WTC11 (cell line): ENCODE measurements around the gene NUDT15. TPM values are rescaled to one million over a fixed set of nuclear protein-coding genes. Genes with fewer than 3 reads are reported as not detected.

Source experiments
- ATAC-seq: fragments of 200-7000 bp; cut with Tn5 transposase; 2 replicates; pipeline ENCODE4 v1.10.0; 2021; ENCODE audit warnings: mild to moderate bottlenecking, moderate library complexity
- CTCF ChIA-PET: fragments of 300-600 bp; sonication (Branson Sonifier 250); formaldehyde crosslinking; loops from one replicate; lab custom pipeline; 2021; ENCODE audit warnings: antibody characterized with exemption; lab: Charles Lee
- POLR2A ChIA-PET: fragments of 350-600 bp; sonication (Branson Sonifier 250); formaldehyde crosslinking; loops from one replicate; lab custom pipeline; 2021; ENCODE audit warnings: antibody characterized with exemption; lab: Charles Lee
- DNase-seq: peaks from one replicate; pipeline ENCODE4 v3.0.0; 2021; ENCODE audit warnings: low spot score
- H3K27ac Mint-ChIP-seq: 2 replicates; pipeline ENCODE4 v1.8.0; 2021; ENCODE audit warnings: mixed read lengths
- H3K27me3 Mint-ChIP-seq: 2 replicates; pipeline ENCODE4 v1.8.0; 2021; ENCODE audit warnings: low read depth, mild to moderate bottlenecking, moderate library complexity, mixed read lengths
- H3K36me3 Mint-ChIP-seq: 2 replicates; pipeline ENCODE4 v1.8.0; 2021; ENCODE audit warnings: mixed read lengths
- H3K4me1 Mint-ChIP-seq: 2 replicates; pipeline ENCODE4 v1.8.0; 2022; ENCODE audit warnings: mixed read lengths
- H3K4me3 Mint-ChIP-seq: 2 replicates; pipeline ENCODE4 v1.8.0; 2021; ENCODE audit warnings: mild to moderate bottlenecking, moderate library complexity, mixed read lengths
- H3K9me3 Mint-ChIP-seq: 2 replicates; pipeline ENCODE4 v1.8.0; 2021; ENCODE audit warnings: mixed read lengths
- CREB1 ChIP-seq: sonication (generic); formaldehyde crosslinking; IDR thresholded peaks from 2 replicates; pipeline ENCODE4 v1.8.0; 2023; ENCODE audit warnings: mild to moderate bottlenecking, missing genetic modification reagents
- CREM ChIP-seq: sonication (generic); formaldehyde crosslinking; IDR thresholded peaks from 2 replicates; pipeline ENCODE4 v1.8.1; 2022; ENCODE audit warnings: mild to moderate bottlenecking, missing genetic modification reagents, moderate library complexity
- ESRRA ChIP-seq: sonication (generic); formaldehyde crosslinking; IDR thresholded peaks from 2 replicates; pipeline ENCODE4 v1.8.1; 2022; ENCODE audit warnings: mild to moderate bottlenecking, missing genetic modification reagents, borderline replicate concordance
- FOXJ3 ChIP-seq: sonication (generic); formaldehyde crosslinking; IDR thresholded peaks from 2 replicates; pipeline ENCODE4 v1.9.0; 2021; ENCODE audit warnings: missing genetic modification reagents, mild to moderate bottlenecking, borderline replicate concordance
- GABPB1 ChIP-seq: sonication (generic); formaldehyde crosslinking; IDR thresholded peaks from 2 replicates; pipeline ENCODE4 v1.8.1; 2023; ENCODE audit warnings: mild to moderate bottlenecking, missing genetic modification reagents
- HMGA2 ChIP-seq: fragments of 250-450 bp; sonication (Bioruptor Pico); IDR thresholded peaks from 2 replicates; pipeline ENCODE4 v1.4.0; 2021; ENCODE audit warnings: mild to moderate bottlenecking, moderate library complexity
- MXD4 ChIP-seq: fragments of 250-450 bp; sonication (Bioruptor Pico); IDR thresholded peaks from 2 replicates; pipeline ENCODE4 v1.8.0; 2021; ENCODE audit warnings: mild to moderate bottlenecking, moderate library complexity, borderline replicate concordance
- NFE2L1 ChIP-seq: sonication (generic); formaldehyde crosslinking; IDR thresholded peaks from 2 replicates; pipeline ENCODE4 v1.8.1; 2023; ENCODE audit warnings: missing genetic modification reagents
- NFYB ChIP-seq: sonication (generic); formaldehyde crosslinking; conservative IDR thresholded peaks from 2 replicates; pipeline ENCODE4 v1.8.0; 2022; ENCODE audit warnings: low read depth, missing genetic modification reagents
- NR2C2 ChIP-seq: sonication (generic); formaldehyde crosslinking; IDR thresholded peaks from 2 replicates; pipeline ENCODE4 v1.8.0; 2022; ENCODE audit warnings: mild to moderate bottlenecking, missing genetic modification reagents
- PRRX2 ChIP-seq: fragments of 250-450 bp; sonication (Bioruptor Pico); IDR thresholded peaks from 2 replicates; pipeline ENCODE4 v1.8.0; 2021; ENCODE audit warnings: mild to moderate bottlenecking
- ZBTB21 ChIP-seq: sonication (generic); formaldehyde crosslinking; IDR thresholded peaks from 2 replicates; pipeline ENCODE4 v1.8.1; 2023; ENCODE audit warnings: mild to moderate bottlenecking, missing genetic modification reagents, borderline replicate concordance
- ZNF138 ChIP-seq: sonication (generic); formaldehyde crosslinking; conservative IDR thresholded peaks from 2 replicates; pipeline ENCODE4 v1.8.1; 2022; ENCODE audit warnings: mild to moderate bottlenecking, moderate library complexity, missing genetic modification reagents
- ZNF396 ChIP-seq: fragments of 250-450 bp; sonication (Bioruptor Pico); IDR thresholded peaks from 2 replicates; pipeline ENCODE4 v1.8.0; 2021; ENCODE audit warnings: mild to moderate bottlenecking, moderate library complexity, borderline replicate concordance
- ZNF416 ChIP-seq: fragments of 250-450 bp; sonication (Bioruptor Pico); IDR thresholded peaks from 2 replicates; pipeline ENCODE4 v1.9.0; 2021; ENCODE audit warnings: mild to moderate bottlenecking, inconsistent platforms
- total RNA-seq: library from RNA; stranded (reverse); gene quantifications from 3 replicates; pipeline ENCODE4 v1.2.3, GENCODE V29; 2021
- TF ChIP-seq, protein P1 (sequence below): sonication (generic); formaldehyde crosslinking; IDR thresholded peaks from 2 replicates; pipeline ENCODE4 v1.8.1; 2023; ENCODE audit warnings: mild to moderate bottlenecking, missing genetic modification reagents, moderate library complexity
- TF ChIP-seq, protein P2 (sequence below): sonication (generic); formaldehyde crosslinking; IDR thresholded peaks from 2 replicates; pipeline ENCODE4 v1.8.1; 2023; ENCODE audit warnings: mild to moderate bottlenecking, missing genetic modification reagents
- TF ChIP-seq, protein P3 (sequence below): sonication (generic); formaldehyde crosslinking; IDR thresholded peaks from 2 replicates; pipeline ENCODE4 v1.8.0; 2023; ENCODE audit warnings: missing genetic modification reagents
- TF ChIP-seq, protein P4 (sequence below): sonication (generic); formaldehyde crosslinking; conservative IDR thresholded peaks from 2 replicates; pipeline ENCODE4 v1.8.1; 2023; ENCODE audit warnings: mild to moderate bottlenecking, low read depth, missing genetic modification reagents, moderate library complexity
- TF ChIP-seq, protein P5 (sequence below): sonication (generic); formaldehyde crosslinking; IDR thresholded peaks from 2 replicates; pipeline ENCODE4 v1.8.1; 2023; ENCODE audit warnings: mild to moderate bottlenecking, missing genetic modification reagents, borderline replicate concordance
- TF ChIP-seq, protein P6 (sequence below): sonication (generic); formaldehyde crosslinking; IDR thresholded peaks from 2 replicates; pipeline ENCODE4 v1.8.1; 2022; ENCODE audit warnings: mild to moderate bottlenecking, missing genetic modification reagents, moderate library complexity, borderline replicate concordance
- TF ChIP-seq, protein P7 (sequence below): fragments of 250-450 bp; sonication (Bioruptor Pico); IDR thresholded peaks from 2 replicates; pipeline ENCODE4 v1.9.0; 2021; ENCODE audit warnings: moderate library complexity, mild to moderate bottlenecking, inconsistent platforms, borderline replicate concordance
- TF ChIP-seq, protein P8 (sequence below): sonication (generic); formaldehyde crosslinking; IDR thresholded peaks from 2 replicates; pipeline ENCODE4 v1.8.0; 2022; ENCODE audit warnings: mild to moderate bottlenecking, missing genetic modification reagents

The NUDT15 gene
- total RNA-seq, 1 experiment from 2014 or later, result 48.8 TPM

DNA sequence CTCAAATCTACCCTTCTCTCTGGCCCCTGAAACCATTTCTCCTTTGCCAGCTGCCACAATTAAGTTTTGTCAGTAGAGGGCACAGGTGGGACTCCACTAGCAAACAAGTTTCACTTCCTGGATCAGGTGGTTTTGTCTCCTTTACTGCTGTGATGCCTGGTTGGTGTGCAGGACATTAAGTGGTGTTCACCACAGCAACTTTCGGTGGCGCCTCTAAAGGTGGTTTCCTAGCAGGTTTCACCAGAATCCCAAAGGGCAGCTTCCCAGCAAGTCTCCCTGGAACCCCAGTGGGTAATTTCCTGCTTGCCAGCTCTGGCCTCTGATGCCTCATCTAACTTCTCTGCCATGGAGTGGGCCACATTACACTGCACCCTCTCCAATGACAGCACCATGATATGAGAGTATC lies 40.7 kb downstream of the NUDT15 start:
- Mint-ChIP-seq H3K4me3 (no peak overlapping the region), H3K27me3 (no peaks in the 10 kb centered on the region), H3K4me1 (no peaks in the 10 kb centered on the region), H3K9me3 (peaks cover 28% of the 10 kb centered on the region), H3K27ac (no peak overlapping the region), H3K36me3 (peaks cover 85% of the 10 kb centered on the region)
- CTCF ChIA-PET, result no interaction called here
- POLR2A ChIA-PET, result no interaction called here
- TF ChIP-seq, protein P1, sequence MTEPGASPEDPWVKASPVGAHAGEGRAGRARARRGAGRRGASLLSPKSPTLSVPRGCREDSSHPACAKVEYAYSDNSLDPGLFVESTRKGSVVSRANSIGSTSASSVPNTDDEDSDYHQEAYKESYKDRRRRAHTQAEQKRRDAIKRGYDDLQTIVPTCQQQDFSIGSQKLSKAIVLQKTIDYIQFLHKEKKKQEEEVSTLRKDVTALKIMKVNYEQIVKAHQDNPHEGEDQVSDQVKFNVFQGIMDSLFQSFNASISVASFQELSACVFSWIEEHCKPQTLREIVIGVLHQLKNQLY (CRISPR knock-in tag), result no peak
- no peak for TF ChIP-seq HMGA2 (CRISPR knock-in tag)
- TF ChIP-seq, protein P2, sequence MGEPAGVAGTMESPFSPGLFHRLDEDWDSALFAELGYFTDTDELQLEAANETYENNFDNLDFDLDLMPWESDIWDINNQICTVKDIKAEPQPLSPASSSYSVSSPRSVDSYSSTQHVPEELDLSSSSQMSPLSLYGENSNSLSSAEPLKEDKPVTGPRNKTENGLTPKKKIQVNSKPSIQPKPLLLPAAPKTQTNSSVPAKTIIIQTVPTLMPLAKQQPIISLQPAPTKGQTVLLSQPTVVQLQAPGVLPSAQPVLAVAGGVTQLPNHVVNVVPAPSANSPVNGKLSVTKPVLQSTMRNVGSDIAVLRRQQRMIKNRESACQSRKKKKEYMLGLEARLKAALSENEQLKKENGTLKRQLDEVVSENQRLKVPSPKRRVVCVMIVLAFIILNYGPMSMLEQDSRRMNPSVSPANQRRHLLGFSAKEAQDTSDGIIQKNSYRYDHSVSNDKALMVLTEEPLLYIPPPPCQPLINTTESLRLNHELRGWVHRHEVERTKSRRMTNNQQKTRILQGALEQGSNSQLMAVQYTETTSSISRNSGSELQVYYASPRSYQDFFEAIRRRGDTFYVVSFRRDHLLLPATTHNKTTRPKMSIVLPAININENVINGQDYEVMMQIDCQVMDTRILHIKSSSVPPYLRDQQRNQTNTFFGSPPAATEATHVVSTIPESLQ, result no peak
- no peak for TF ChIP-seq CREB1 (CRISPR knock-in tag)
- TF ChIP-seq ZBTB21 (CRISPR knock-in tag), result no peak
- TF ChIP-seq, protein P3, sequence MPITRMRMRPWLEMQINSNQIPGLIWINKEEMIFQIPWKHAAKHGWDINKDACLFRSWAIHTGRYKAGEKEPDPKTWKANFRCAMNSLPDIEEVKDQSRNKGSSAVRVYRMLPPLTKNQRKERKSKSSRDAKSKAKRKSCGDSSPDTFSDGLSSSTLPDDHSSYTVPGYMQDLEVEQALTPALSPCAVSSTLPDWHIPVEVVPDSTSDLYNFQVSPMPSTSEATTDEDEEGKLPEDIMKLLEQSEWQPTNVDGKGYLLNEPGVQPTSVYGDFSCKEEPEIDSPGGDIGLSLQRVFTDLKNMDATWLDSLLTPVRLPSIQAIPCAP (CRISPR knock-in tag), result no peak
- ATAC-seq, result peak; percentile 58
- DNase-seq, result no peak

DNA sequence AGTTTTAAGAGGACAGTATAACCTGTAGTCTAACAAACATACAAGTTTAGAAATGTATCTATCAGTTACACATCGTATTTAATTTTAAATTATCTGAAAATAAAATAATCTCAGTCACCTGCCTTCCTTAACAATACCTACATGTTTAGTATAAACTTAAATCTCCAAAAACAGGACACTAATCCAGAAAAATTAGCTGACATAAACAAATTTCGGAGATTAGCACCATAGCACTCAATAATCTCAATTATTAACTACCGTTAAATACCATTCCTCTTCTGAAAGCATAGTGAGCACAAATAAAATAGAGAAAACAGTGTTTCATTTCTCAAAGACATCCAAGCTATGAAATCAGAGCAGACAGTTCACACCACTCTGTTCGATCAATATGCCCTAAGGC lies 44.2 kb downstream of the NUDT15 start:
- ATAC-seq, result no peak
- TF ChIP-seq, protein P4, sequence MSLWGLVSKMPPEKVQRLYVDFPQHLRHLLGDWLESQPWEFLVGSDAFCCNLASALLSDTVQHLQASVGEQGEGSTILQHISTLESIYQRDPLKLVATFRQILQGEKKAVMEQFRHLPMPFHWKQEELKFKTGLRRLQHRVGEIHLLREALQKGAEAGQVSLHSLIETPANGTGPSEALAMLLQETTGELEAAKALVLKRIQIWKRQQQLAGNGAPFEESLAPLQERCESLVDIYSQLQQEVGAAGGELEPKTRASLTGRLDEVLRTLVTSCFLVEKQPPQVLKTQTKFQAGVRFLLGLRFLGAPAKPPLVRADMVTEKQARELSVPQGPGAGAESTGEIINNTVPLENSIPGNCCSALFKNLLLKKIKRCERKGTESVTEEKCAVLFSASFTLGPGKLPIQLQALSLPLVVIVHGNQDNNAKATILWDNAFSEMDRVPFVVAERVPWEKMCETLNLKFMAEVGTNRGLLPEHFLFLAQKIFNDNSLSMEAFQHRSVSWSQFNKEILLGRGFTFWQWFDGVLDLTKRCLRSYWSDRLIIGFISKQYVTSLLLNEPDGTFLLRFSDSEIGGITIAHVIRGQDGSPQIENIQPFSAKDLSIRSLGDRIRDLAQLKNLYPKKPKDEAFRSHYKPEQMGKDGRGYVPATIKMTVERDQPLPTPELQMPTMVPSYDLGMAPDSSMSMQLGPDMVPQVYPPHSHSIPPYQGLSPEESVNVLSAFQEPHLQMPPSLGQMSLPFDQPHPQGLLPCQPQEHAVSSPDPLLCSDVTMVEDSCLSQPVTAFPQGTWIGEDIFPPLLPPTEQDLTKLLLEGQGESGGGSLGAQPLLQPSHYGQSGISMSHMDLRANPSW (CRISPR knock-in tag), result no peak
- TF ChIP-seq ZNF138 (CRISPR knock-in tag) (no peak), PRRX2 (CRISPR knock-in tag) (no peak), ZNF396 (CRISPR knock-in tag) (no peak), NFE2L1 (CRISPR knock-in tag) (no peak), CREM (CRISPR knock-in tag) (no peak), NFYB (CRISPR knock-in tag) (no peak), FOXJ3 (CRISPR knock-in tag) (no peak), GABPB1 (CRISPR knock-in tag) (no peak), ESRRA (no peak), MXD4 (no peak), NR2C2 (CRISPR knock-in tag) (no peak), ZNF416 (CRISPR knock-in tag) (no peak)
- TF ChIP-seq, protein P5, sequence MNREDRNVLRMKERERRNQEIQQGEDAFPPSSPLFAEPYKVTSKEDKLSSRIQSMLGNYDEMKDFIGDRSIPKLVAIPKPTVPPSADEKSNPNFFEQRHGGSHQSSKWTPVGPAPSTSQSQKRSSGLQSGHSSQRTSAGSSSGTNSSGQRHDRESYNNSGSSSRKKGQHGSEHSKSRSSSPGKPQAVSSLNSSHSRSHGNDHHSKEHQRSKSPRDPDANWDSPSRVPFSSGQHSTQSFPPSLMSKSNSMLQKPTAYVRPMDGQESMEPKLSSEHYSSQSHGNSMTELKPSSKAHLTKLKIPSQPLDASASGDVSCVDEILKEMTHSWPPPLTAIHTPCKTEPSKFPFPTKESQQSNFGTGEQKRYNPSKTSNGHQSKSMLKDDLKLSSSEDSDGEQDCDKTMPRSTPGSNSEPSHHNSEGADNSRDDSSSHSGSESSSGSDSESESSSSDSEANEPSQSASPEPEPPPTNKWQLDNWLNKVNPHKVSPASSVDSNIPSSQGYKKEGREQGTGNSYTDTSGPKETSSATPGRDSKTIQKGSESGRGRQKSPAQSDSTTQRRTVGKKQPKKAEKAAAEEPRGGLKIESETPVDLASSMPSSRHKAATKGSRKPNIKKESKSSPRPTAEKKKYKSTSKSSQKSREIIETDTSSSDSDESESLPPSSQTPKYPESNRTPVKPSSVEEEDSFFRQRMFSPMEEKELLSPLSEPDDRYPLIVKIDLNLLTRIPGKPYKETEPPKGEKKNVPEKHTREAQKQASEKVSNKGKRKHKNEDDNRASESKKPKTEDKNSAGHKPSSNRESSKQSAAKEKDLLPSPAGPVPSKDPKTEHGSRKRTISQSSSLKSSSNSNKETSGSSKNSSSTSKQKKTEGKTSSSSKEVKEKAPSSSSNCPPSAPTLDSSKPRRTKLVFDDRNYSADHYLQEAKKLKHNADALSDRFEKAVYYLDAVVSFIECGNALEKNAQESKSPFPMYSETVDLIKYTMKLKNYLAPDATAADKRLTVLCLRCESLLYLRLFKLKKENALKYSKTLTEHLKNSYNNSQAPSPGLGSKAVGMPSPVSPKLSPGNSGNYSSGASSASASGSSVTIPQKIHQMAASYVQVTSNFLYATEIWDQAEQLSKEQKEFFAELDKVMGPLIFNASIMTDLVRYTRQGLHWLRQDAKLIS, result no peak
- TF ChIP-seq, protein P6, sequence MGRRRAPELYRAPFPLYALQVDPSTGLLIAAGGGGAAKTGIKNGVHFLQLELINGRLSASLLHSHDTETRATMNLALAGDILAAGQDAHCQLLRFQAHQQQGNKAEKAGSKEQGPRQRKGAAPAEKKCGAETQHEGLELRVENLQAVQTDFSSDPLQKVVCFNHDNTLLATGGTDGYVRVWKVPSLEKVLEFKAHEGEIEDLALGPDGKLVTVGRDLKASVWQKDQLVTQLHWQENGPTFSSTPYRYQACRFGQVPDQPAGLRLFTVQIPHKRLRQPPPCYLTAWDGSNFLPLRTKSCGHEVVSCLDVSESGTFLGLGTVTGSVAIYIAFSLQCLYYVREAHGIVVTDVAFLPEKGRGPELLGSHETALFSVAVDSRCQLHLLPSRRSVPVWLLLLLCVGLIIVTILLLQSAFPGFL (CRISPR knock-in tag), result no peak
- TF ChIP-seq, protein P7, sequence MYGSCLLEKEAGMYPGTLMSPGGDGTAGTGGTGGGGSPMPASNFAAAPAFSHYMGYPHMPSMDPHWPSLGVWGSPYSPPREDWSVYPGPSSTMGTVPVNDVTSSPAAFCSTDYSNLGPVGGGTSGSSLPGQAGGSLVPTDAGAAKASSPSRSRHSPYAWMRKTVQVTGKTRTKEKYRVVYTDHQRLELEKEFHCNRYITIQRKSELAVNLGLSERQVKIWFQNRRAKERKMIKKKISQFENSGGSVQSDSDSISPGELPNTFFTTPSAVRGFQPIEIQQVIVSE, result no peak
- TF ChIP-seq, protein P8, sequence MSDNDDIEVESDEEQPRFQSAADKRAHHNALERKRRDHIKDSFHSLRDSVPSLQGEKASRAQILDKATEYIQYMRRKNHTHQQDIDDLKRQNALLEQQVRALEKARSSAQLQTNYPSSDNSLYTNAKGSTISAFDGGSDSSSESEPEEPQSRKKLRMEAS (CRISPR knock-in tag), result no peak
- TF ChIP-seq, protein P1 (CRISPR knock-in tag), result no peak

More for the DNA sequence above, 44.2 kb downstream of the NUDT15 start:
- no peak for DNase-seq
- ChIA-PET CTCF (no interaction called here), POLR2A (no interaction called here)
- H3K4me3 Mint-ChIP-seq, result no peak overlapping the region
- H3K9me3 Mint-ChIP-seq, result no peaks in the 10 kb centered on the region
- H3K4me1 Mint-ChIP-seq, result no peaks in the 10 kb centered on the region
- no peaks in the 10 kb centered on the region for H3K27me3 Mint-ChIP-seq
- H3K27ac Mint-ChIP-seq, result no peak overlapping the region
- peaks cover 67% of the 10 kb centered on the region for H3K36me3 Mint-ChIP-seq
